ENCODE data around the gene CDH12.

DNA sequence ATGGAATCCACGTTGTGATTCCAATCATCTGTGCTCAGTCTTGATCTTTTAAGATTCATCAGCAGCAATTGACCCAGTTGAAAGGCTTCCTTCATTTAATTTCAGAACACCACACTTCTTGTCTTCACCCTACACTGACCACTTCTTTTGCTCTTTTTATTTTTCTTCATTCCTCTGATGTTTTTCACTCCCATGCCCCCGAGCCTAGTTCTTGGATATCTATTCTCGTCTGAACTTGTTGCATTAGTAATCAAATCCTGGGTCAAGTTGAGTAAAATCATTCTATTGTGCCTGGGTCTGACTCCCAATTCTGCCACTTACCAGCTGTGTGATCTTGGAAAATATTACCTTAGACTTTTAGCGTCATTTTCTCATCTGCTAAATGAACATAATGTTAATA lies 356.5 kb downstream of the CDH12 start:
- TF ChIP-seq POLR2A (IDR thresholded peaks at IDR 0.05; ENCODE audit: low read depth, low read length) (no peak), POLR2AphosphoS5 (IDR thresholded peaks at IDR 0.05; ENCODE audit: low read depth, low read length) (no peak)

Measured in GM12891 (cell line).